SU-DHL-6 (cell line): Measurements from ENCODE around the gene LARP4B.

ENCODE experiments used
- CTCF ChIP-seq: fragments of 200-600 bp; sonication (generic); IDR thresholded peaks from one replicate; pipeline ENCODE4 v1.5.1; 2017; ENCODE audit warnings: antibody characterized with exemption, mild to moderate bottlenecking, low read length, moderate library complexity; ENCODE audit not compliant: insufficient read depth, poor library complexity, severe bottlenecking
- EZH2phosphoT487 ChIP-seq: fragments of 200-600 bp; sonication (generic), shearing (Covaris generic); conservative IDR thresholded peaks from 2 replicates; pipeline ENCODE4 v1.6.1; 2018; ENCODE audit warnings: mild to moderate bottlenecking, antibody characterized with exemption, low read length, moderate library complexity, mixed read lengths

- no peak for TF ChIP-seq CTCF
- TF ChIP-seq EZH2phosphoT487, result no peak
These were observed 43.2 kb upstream of the LARP4B start for GRCh38 chr10:974785-975074.
